Measurements from ENCODE around the gene MRPS14.

- TF ChIP-seq CTCF (IDR thresholded peaks at IDR 0.05) (no peak), POLR2A (IDR thresholded peaks at IDR 0.05) (no peak), POLR2AphosphoS5 (IDR thresholded peaks at IDR 0.05) (no peak), EP300 (IDR thresholded peaks at IDR 0.05) (no peak)
Measured at GRCh38 chr1:175037416-175037815, 14.2 kb upstream of the MRPS14 start.
